Adrenal gland (tissue), 12 donors: ENCODE measurements around the gene EIF4G3. TPM values are rescaled to one million over a fixed set of nuclear protein-coding genes. Genes with fewer than 3 reads are reported as not detected.

Source experiments
- DNase-seq, 7 donors: peaks; one replicate each; pipeline ENCODE4 v3.0.0-alpha.2; 2019 to 2020
- H3K27ac ChIP-seq, 5 donors: fragments of 200-600 bp; sonication (generic) in 4 of 5; 1 replicate in 3 of 5; 2 replicates in 2 of 5; pipeline versions ENCODE4 v1.5.1 to v1.8.0; 2016 to 2020; ENCODE audit warnings: mild to moderate bottlenecking in 1 of 5
- H3K27me3 ChIP-seq: fragments of 200-600 bp; 2 replicates; pipeline ENCODE4 v1.8.0; 2021
- H3K36me3 ChIP-seq, 2 donors: fragments of 200-600 bp; replicated peaks in 1 of 2; 1 replicate in 1 of 2; 2 replicates in 1 of 2; pipeline versions ENCODE4 v1.5.1 to v1.8.0; 2018 to 2022
- H3K4me1 ChIP-seq, 2 donors: fragments of 200-600 bp; replicated peaks in 1 of 2; 1 replicate in 1 of 2; 2 replicates in 1 of 2; pipeline versions ENCODE4 v1.5.1 to v1.8.0; 2018 to 2021
- H3K4me3 ChIP-seq, 4 donors: fragments of 200-600 bp; sonication (generic) in 3 of 4; one replicate each; pipeline ENCODE4 v1.5.1; 2016 to 2018
- H3K9me3 ChIP-seq, 3 donors: fragments of 200-600 bp; sonication (generic) in 1 of 3; replicated peaks in 1 of 3; 1 replicate in 2 of 3; 2 replicates in 1 of 3; pipeline versions ENCODE4 v1.5.1 to v1.8.0; 2016 to 2021
- POLR2A ChIP-seq, 2 donors: fragments of 450-650 bp; IDR thresholded peaks; one replicate each; pipeline ENCODE4 v1.6.1; 2017; ENCODE audit warnings: antibody characterized with exemption in 2 of 2, mild to moderate bottlenecking in 2 of 2, moderate library complexity in 1 of 2
- WGBS, 4 donors: extraction: QIAGEN DNeasy Blood & Tissue Kit in 2 of 4; methylation state at CpG; one replicate each; pipeline versions ENCODE4 v1.1.5 to v1.1.7; 2013 to 2017; 5-methylcytosine and 5-hydroxymethylcytosine counted together
- intact Hi-C, 2 donors: fragments of 100-400 bp; cut with DNase I; formaldehyde crosslinking; loops; one replicate each; pipeline versions ENCODE4 v1.14.1 to v1.15.0; 2022 to 2023
- polyA plus RNA-seq, 3 donors: library from polyadenylated mRNA; stranded (reverse); fragments of 200-250 nt in 2 of 3; fragments of 350-450 nt in 1 of 3; fragmentation: Illumina TruSeq in 1 of 3; extraction: RNeasy Lipid Tissue Mini Kit (QIAGEN cat#74804) in 1 of 3; gene quantifications; one replicate each; pipeline ENCODE4 v1.2.3, GENCODE V29; 2013 to 2014
- total RNA-seq, 9 donors: library from RNA; depleted of rRNA in 4 of 9; stranded (reverse); fragments of >200 nt in 4 of 9; fragments of 120-200 nt in 1 of 9; fragmentation: NEBNext Ultra II Directional in 1 of 9; extraction: Animal tissue kit (Norgen Biotek cat#: 25700) in 1 of 9; gene quantifications; one replicate each; pipeline versions ENCODE4 v1.1.0 to v1.2.4, GENCODE V29; 2013 to 2023
- TF ChIP-seq, protein P1 (sequence below), 6 experiments: fragments of 450-650 bp in 4 of 6; fragments of 200-600 bp in 2 of 6; sonication (generic) in 1 of 6; IDR thresholded peaks; 1 replicate in 5 of 6; 2 replicates in 1 of 6; pipeline versions ENCODE4 v1.5.1 to v1.8.0; 2016 to 2021; ENCODE audit warnings: antibody characterized with exemption in 6 of 6, mild to moderate bottlenecking in 2 of 6, moderate library complexity in 1 of 6
- donor health status: healthy with polysubstance abuse.
- donor health status: Bipolar disorder and iron deficiency.
- donor health status: DM: yes; HTN: yes; CAD: no.
- donor health status: DM: no; HTN: no; CAD: no.
- donor health status: DM: no; HTN: no; CAD: no.
- donor health status: DM: yes; HTN: yes; CAD: no.

EIF4G3 gene
- total and polyA plus RNA-seq, 12 donors: 30.7 to 58.7 (median 51.6) TPM

DNA sequence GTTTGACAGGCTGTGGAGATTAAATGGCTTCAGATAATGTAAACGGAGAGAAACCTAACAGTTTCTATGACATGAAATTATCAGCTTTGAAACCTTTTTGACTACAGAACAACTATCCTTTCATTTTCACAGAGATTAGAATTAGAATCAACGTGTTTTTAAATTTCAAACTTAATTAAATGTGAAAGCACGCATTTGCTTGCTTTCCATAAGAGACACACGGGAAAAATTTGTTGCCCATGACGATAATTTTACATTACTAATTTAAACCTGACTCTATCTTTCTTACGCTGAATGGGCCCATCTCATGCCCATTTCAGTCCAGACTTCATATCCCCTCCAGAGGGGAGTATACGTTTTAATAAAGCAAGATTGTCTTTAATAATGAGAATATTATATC lies 297.9 kb downstream of the EIF4G3 start:
- no peaks in the 10 kb centered on the region for H3K4me1 ChIP-seq
- no peak overlapping the region for H3K27ac ChIP-seq
- no peak for DNase-seq
- intact Hi-C loops: no loop called here
- peaks cover 0 to 13% of the 10 kb centered on the region in 2 donors for H3K36me3 ChIP-seq
- no peaks in the 10 kb centered on the region for H3K27me3 ChIP-seq
- H3K4me3 ChIP-seq: no peak overlapping the region
- H3K9me3 ChIP-seq: no peaks in the 10 kb centered on the region
- no peak for TF ChIP-seq POLR2A (IDR thresholded peaks at IDR 0.05)
- TF ChIP-seq, protein P1, sequence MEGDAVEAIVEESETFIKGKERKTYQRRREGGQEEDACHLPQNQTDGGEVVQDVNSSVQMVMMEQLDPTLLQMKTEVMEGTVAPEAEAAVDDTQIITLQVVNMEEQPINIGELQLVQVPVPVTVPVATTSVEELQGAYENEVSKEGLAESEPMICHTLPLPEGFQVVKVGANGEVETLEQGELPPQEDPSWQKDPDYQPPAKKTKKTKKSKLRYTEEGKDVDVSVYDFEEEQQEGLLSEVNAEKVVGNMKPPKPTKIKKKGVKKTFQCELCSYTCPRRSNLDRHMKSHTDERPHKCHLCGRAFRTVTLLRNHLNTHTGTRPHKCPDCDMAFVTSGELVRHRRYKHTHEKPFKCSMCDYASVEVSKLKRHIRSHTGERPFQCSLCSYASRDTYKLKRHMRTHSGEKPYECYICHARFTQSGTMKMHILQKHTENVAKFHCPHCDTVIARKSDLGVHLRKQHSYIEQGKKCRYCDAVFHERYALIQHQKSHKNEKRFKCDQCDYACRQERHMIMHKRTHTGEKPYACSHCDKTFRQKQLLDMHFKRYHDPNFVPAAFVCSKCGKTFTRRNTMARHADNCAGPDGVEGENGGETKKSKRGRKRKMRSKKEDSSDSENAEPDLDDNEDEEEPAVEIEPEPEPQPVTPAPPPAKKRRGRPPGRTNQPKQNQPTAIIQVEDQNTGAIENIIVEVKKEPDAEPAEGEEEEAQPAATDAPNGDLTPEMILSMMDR (IDR thresholded peaks at IDR 0.05): no peak
- 95 to 97% (median 97%) methylated on average over 7 of the region's 7 CpGs for WGBS, 4 donors

DNA sequence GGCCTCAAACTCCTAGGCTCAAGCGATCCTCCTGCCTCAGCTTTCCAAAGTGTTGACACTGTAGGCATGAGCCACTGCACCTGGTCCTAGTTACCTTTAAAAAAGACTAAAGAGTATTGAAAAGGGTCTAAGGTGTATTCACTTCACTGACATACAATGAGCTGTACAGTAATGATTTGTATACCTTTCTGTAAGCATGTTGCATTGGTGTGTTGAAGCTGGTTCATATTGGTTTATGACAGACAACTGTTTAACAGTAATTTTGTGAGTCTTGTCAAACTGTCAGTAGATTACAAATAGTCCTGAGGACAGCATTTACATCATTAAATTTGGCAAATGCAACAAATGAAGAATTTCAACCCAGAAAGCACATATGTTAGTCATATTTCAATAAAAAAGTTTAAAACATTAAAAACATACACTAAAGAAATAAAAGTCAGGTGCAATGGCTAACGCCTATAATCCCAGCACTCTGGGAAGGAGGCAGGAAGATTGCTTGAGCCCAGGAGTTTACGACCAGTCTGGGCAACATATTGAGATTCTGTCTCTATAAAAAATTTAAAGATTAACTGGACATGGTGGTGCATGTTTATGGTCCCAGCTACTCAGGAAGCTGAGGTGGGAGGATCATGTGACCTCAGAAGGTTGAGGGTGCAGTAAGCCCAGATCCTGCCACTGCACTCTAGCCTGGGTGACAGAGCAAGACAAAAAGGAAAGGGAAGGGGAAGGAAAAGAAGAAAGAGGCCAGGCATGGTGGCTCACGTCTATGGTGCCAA lies 301.3 kb downstream of the EIF4G3 start:
- H3K27me3 ChIP-seq: no peaks in the 10 kb centered on the region
- WGBS, 4 donors: 89 to 92% (median 90%) methylated on average over 4 of the region's 4 CpGs
- intact Hi-C loops: no loop called here

DNA sequence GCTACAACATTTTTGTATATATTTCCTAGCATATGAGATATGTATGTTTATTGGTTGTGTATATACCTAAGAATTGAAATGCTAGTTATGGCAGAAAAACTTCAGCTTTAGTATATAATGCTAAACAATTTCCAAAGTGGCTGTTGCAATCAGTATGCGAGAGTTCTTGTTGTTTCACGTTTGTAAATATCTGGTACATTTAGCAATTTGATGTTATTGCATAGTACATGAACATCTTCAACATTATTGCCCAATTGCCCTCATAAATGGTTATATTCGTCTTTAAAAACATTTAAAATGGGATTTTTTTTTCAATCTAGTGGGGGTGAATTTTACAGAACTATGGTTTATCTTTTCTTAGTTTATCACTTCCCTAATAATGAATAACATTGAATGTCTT lies 303.4 kb downstream of the EIF4G3 start:
- intact Hi-C loops: no loop called here
- no peak for DNase-seq
- Histone ChIP-seq H3K9me3 (no peaks in the 10 kb centered on the region), H3K27me3 (no peaks in the 10 kb centered on the region), H3K27ac (no peak overlapping the region), H3K4me3 (no peak overlapping the region), H3K36me3 (peaks cover 0 to under 1% of the 10 kb centered on the region in 2 donors), H3K4me1 (no peaks in the 10 kb centered on the region)
- TF ChIP-seq, protein P1 (IDR thresholded peaks at IDR 0.05): no peak
- TF ChIP-seq POLR2A (IDR thresholded peaks at IDR 0.05): no peak
- 80 to 92% (median 84%) methylated on average over 3 of the region's 3 CpGs for WGBS, 4 donors

More for the DNA sequence above, 301.3 kb downstream of the EIF4G3 start:
- TF ChIP-seq POLR2A (IDR thresholded peaks at IDR 0.05): no peak
- TF ChIP-seq, protein P1 (IDR thresholded peaks at IDR 0.05): no peak
- Histone ChIP-seq H3K4me1 (no peaks in the 10 kb centered on the region), H3K27ac (no peak overlapping the region), H3K4me3 (no peak overlapping the region), H3K9me3 (no peaks in the 10 kb centered on the region), H3K36me3 (peaks cover 0 to 13% of the 10 kb centered on the region in 2 donors)
- no peak for DNase-seq

DNA sequence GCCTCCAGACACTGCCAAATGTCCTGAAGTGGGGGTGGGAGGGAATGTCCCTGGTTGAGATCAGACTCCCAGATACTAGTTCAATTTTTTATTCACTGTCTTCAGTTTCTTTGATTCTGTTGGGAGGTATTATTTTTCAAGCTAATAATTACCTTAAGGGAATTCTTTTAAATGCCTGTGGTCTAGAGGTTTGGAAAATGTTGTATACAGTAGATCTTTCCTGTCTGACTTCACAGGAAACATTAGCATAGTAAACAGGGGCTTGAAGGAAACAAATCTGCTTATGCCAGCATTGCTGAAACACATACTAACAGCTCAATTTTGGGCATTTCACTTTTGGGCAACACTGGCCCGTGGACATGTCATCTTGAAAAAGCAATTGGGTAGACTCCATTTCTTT lies 305.3 kb downstream of the EIF4G3 start:
- Histone ChIP-seq H3K27ac (no peak overlapping the region), H3K4me1 (no peaks in the 10 kb centered on the region), H3K27me3 (no peaks in the 10 kb centered on the region), H3K4me3 (no peak overlapping the region), H3K36me3 (no peaks in the 10 kb centered on the region), H3K9me3 (no peaks in the 10 kb centered on the region)
- no peak for TF ChIP-seq POLR2A (IDR thresholded peaks at IDR 0.05)
- TF ChIP-seq, protein P1 (IDR thresholded peaks at IDR 0.05): no peak
- intact Hi-C loops: no loop called here
- no peak for DNase-seq
- WGBS, 4 donors: 0 to 47% (median 40%) methylated on average over 1 of the region's 1 CpG
